H9 (cell line): ENCODE measurements around the gene AGTRAP. TPM values are rescaled to one million over a fixed set of nuclear protein-coding genes. Genes with fewer than 3 reads are reported as not detected.

Source experiments
- DNase-seq: peaks from one replicate; pipeline ENCODE4 v3.0.0-alpha.2; 2017
- H2AFZ ChIP-seq: one replicate; pipeline ENCODE4 v1.6.1; 2013; ENCODE audit warnings: mild to moderate bottlenecking, low read length, control low read depth, moderate library complexity
- H2AK5ac ChIP-seq: 2 replicates; pipeline ENCODE4 v1.6.1; 2013; ENCODE audit warnings: low read length, control low read depth, mixed read lengths; ENCODE audit not compliant: insufficient read length
- H2BK120ac ChIP-seq: one replicate; pipeline ENCODE4 v1.6.1; 2013; ENCODE audit warnings: low read depth, mild to moderate bottlenecking, low read length, control low read depth, inconsistent platforms; ENCODE audit not compliant: poor library complexity, severe bottlenecking
- H2BK12ac ChIP-seq: 2 replicates; pipeline ENCODE4 v1.6.1; 2013; ENCODE audit warnings: low read length, control low read depth, mixed read lengths, low read depth; ENCODE audit not compliant: insufficient read length
- H2BK15ac ChIP-seq: 2 replicates; pipeline ENCODE4 v1.6.1; 2013; ENCODE audit warnings: low read depth, low read length, control low read depth
- H2BK20ac ChIP-seq: one replicate; pipeline ENCODE4 v1.6.1; 2013; ENCODE audit warnings: low read depth, mild to moderate bottlenecking, low read length, control low read depth, inconsistent platforms; ENCODE audit not compliant: poor library complexity, severe bottlenecking
- H2BK5ac ChIP-seq: 2 replicates; pipeline ENCODE4 v1.6.1; 2013; ENCODE audit warnings: low read length, control low read depth, mixed read lengths; ENCODE audit not compliant: insufficient read length
- H3K14ac ChIP-seq: 2 replicates; pipeline ENCODE4 v1.6.1; 2013; ENCODE audit warnings: low read length, control low read depth; ENCODE audit not compliant: insufficient read depth
- H3K18ac ChIP-seq: 2 replicates; pipeline ENCODE4 v1.6.1; 2013; ENCODE audit warnings: low read depth, mild to moderate bottlenecking, mixed read lengths, low read length, control low read depth; ENCODE audit not compliant: insufficient read length
- H3K23ac ChIP-seq: 2 replicates; pipeline ENCODE4 v1.6.1; 2013; ENCODE audit warnings: low read length, control low read depth, mixed read lengths, low read depth; ENCODE audit not compliant: insufficient read length
- H3K23me2 ChIP-seq: 2 replicates; pipeline ENCODE4 v1.6.1; 2013; ENCODE audit warnings: low read depth, mild to moderate bottlenecking, mixed read lengths, low read length, control low read depth; ENCODE audit not compliant: insufficient read length, poor library complexity, severe bottlenecking
- H3K27ac ChIP-seq: 2 replicates; pipeline ENCODE4 v1.5.1; 2013; ENCODE audit warnings: low read length, control low read depth, mixed read lengths, low read depth; ENCODE audit not compliant: insufficient read length
- H3K27me3 ChIP-seq: 2 replicates; pipeline ENCODE4 v1.6.1; 2013; ENCODE audit warnings: low read length, control low read depth, inconsistent platforms; ENCODE audit not compliant: insufficient read depth
- H3K4ac ChIP-seq: 2 replicates; pipeline ENCODE4 v1.6.1; 2013; ENCODE audit warnings: low read depth, mild to moderate bottlenecking, control low read depth, inconsistent platforms, low read length, moderate library complexity
- H3K4me1 ChIP-seq: 2 replicates; pipeline ENCODE4 v1.6.1; 2013; ENCODE audit warnings: low read length, control low read depth, inconsistent platforms; ENCODE audit not compliant: insufficient read depth
- H3K4me2 ChIP-seq: 2 replicates; pipeline ENCODE4 v1.6.1; 2013; ENCODE audit warnings: low read length, control low read depth, mixed read lengths; ENCODE audit not compliant: insufficient read length, insufficient read depth
- H3K56ac ChIP-seq: 2 replicates; pipeline ENCODE4 v1.6.1; 2013; ENCODE audit warnings: low read depth, mild to moderate bottlenecking, mixed read lengths, low read length, control low read depth; ENCODE audit not compliant: insufficient read length
- H3K79me1 ChIP-seq: 2 replicates; pipeline ENCODE4 v1.6.1; 2013; ENCODE audit warnings: low read depth, mild to moderate bottlenecking, moderate library complexity, low read length, control low read depth, inconsistent platforms; ENCODE audit not compliant: insufficient read depth, poor library complexity, severe bottlenecking
- H3K79me2 ChIP-seq: 2 replicates; pipeline ENCODE4 v1.6.1; 2013; ENCODE audit warnings: low read length, control low read depth, inconsistent platforms; ENCODE audit not compliant: insufficient read depth
- H3K9ac ChIP-seq: 2 replicates; pipeline ENCODE4 v1.6.1; 2013; ENCODE audit warnings: low read length, control low read depth, mixed read lengths; ENCODE audit not compliant: insufficient read length; ENCODE audit errors: extremely low read depth
- H3K9me3 ChIP-seq: one replicate; pipeline ENCODE4 v1.6.1; 2013; ENCODE audit warnings: low read depth, low read length, inconsistent platforms; ENCODE audit not compliant: control insufficient read depth
- H3T11ph ChIP-seq: one replicate; pipeline ENCODE4 v1.6.1; 2013; ENCODE audit warnings: mild to moderate bottlenecking, low read length, control low read depth, inconsistent platforms
- H4K20me1 ChIP-seq: one replicate; pipeline ENCODE4 v1.6.1; 2013; ENCODE audit not compliant: control insufficient read depth, insufficient read length, insufficient read depth
- H4K5ac ChIP-seq: 2 replicates; pipeline ENCODE4 v1.6.1; 2013; ENCODE audit warnings: low read depth, mild to moderate bottlenecking, mixed read lengths, low read length, control low read depth; ENCODE audit not compliant: insufficient read length
- H4K8ac ChIP-seq: replicated peaks from 2 replicates; pipeline ENCODE4 v1.6.1; 2013; ENCODE audit warnings: low read length, control low read depth, mixed read lengths, low read depth; ENCODE audit not compliant: insufficient read length
- H4K91ac ChIP-seq: 2 replicates; pipeline ENCODE4 v1.6.1; 2013; ENCODE audit warnings: low read depth, mild to moderate bottlenecking, moderate library complexity, mixed read lengths, low read length, control low read depth; ENCODE audit not compliant: insufficient read length
- H3K27ac Mint-ChIP-seq, 3 experiments: 2 replicates in 2 of 3; 3 replicates in 1 of 3; pipeline ENCODE4 v1.8.0; 2020 to 2021; ENCODE audit warnings: mixed read lengths in 3 of 3, mild to moderate bottlenecking in 1 of 3, moderate library complexity in 1 of 3
- H3K27me3 Mint-ChIP-seq: 2 replicates; pipeline ENCODE4 v1.8.0; 2021; ENCODE audit warnings: low read depth, mild to moderate bottlenecking, moderate library complexity, mixed read lengths
- H3K36me3 Mint-ChIP-seq, 3 experiments: 2 replicates in 2 of 3; 3 replicates in 1 of 3; pipeline ENCODE4 v1.8.0; 2020 to 2021; ENCODE audit warnings: low read depth in 3 of 3, mixed read lengths in 3 of 3; ENCODE audit not compliant: insufficient read depth in 1 of 3
- H3K4me1 Mint-ChIP-seq, 2 experiments: 2 replicates each; pipeline ENCODE4 v1.8.0; 2020; ENCODE audit warnings: mixed read lengths in 2 of 2
- H3K4me3 Mint-ChIP-seq, 2 experiments: 2 replicates in 1 of 2; 3 replicates in 1 of 2; pipeline ENCODE4 v1.8.0; 2020 to 2021; ENCODE audit warnings: mild to moderate bottlenecking in 2 of 2, mixed read lengths in 2 of 2, moderate library complexity in 1 of 2
- H3K9me3 Mint-ChIP-seq, 2 experiments: 2 replicates in 1 of 2; 3 replicates in 1 of 2; pipeline ENCODE4 v1.8.0; 2020; ENCODE audit warnings: mild to moderate bottlenecking in 2 of 2, mixed read lengths in 2 of 2, moderate library complexity in 1 of 2
- WGBS: extraction: QIAGEN DNeasy Blood & Tissue Kit; methylation state at CpG from one replicate; pipeline ENCODE4 v1.1.7; 2013; ENCODE audit warnings: missing lambda C conversion rate, low lambda C conversion rate, mixed read lengths; ENCODE audit not compliant: insufficient read length; ENCODE audit errors: extremely low coverage; 5-methylcytosine and 5-hydroxymethylcytosine counted together
- total RNA-seq: library from RNA; stranded (reverse); gene quantifications from 2 replicates; pipeline ENCODE4 v1.2.1, GENCODE V29; 2021
- TF ChIP-seq, protein P1 (sequence below): fragments of 200-600 bp; sonication (generic); conservative IDR thresholded peaks from 3 replicates; pipeline ENCODE4 v1.8.0; 2021; ENCODE audit warnings: antibody characterized with exemption, mild to moderate bottlenecking

AGTRAP gene
- total RNA-seq, 1 experiment from 2014 or later, result 60.9 TPM

DNA sequence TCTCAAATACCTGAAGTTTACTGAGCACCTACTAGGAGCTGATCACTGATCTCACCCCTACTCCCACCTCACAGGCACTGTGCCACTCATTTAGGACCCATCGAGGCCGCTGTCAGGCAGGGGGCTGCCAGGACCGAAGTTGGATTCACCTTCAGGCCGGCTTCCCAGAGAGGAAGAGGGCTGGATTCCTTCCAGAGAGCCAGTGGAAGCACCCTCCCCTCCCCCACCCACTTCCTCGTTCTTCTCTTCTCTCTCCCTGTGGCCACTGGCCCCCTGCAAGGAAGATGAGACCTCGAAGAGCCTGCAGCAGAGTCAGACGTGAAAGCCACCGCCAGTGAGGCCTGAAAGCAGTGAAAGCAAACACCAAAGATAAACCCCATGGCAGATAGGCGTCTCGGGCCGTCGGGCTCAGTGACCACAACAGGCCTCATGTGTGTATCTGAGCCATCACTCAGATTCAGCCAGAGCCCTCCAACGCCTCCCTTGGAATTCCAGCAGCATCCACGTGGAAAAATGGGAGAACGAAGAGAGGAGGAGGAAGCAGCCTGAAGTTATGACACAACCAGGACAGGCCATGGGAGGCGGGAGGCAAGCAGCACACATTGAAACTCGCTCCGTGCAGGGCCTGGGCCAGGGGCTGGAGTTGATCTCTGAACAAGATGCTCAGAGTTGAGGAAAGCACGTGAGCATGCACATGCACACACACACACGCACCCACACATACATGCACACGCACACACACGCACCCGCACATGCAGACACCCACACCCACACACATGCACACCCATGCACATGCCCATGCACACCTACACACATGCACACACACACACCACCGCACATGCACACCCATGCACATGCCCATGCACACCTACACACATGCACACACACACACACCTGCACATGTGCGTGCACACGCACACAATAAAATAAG, 6.2 kb upstream of the AGTRAP start:
- Histone ChIP-seq H2BK20ac (no peak overlapping the region), H3T11ph (no peak overlapping the region), H3K9ac (no peak overlapping the region), H3K79me1 (no peaks in the 10 kb centered on the region), H4K20me1 (no peaks in the 10 kb centered on the region), H3K18ac (no peak overlapping the region), H3K9me3 (no peaks in the 10 kb centered on the region), H3K14ac (0 out of 2 replicates have a peak overlapping the region, but pooled peaks have one; percentile 3), H3K56ac (no peak overlapping the region), H3K4ac (no peak overlapping the region), H3K4me1 (peaks cover 8% of the 10 kb centered on the region), H4K8ac (no peak overlapping the region), H3K27me3 (no peaks in the 10 kb centered on the region), H4K5ac (no peak overlapping the region), H2BK120ac (no peak overlapping the region), H2AFZ (no peak overlapping the region), H2BK15ac (no peak overlapping the region), H3K23ac (no peak overlapping the region), H2BK5ac (no peak overlapping the region), H2BK12ac (no peak overlapping the region), H3K27ac (no peak overlapping the region), H4K91ac (no peak overlapping the region), H2AK5ac (no peak overlapping the region), H3K79me2 (no peaks in the 10 kb centered on the region), H3K4me2 (no peak overlapping the region), H3K23me2 (no peaks in the 10 kb centered on the region)
- Mint-ChIP-seq H3K4me3 (no peak overlapping the region), H3K27ac (peak overlapping the region; percentile 47 to 85 (median 76); a peak in 4 of 7 replicates), H3K36me3 (no peaks in the 10 kb centered on the region), H3K9me3 (no peaks in the 10 kb centered on the region; a peak in 1 of 5 replicates), H3K27me3 (no peaks in the 10 kb centered on the region; the same call in 1 of the 2 replicates), H3K4me1 (peaks cover 46 to 50% of the 10 kb centered on the region in 2 experiments)
- TF ChIP-seq, protein P1, sequence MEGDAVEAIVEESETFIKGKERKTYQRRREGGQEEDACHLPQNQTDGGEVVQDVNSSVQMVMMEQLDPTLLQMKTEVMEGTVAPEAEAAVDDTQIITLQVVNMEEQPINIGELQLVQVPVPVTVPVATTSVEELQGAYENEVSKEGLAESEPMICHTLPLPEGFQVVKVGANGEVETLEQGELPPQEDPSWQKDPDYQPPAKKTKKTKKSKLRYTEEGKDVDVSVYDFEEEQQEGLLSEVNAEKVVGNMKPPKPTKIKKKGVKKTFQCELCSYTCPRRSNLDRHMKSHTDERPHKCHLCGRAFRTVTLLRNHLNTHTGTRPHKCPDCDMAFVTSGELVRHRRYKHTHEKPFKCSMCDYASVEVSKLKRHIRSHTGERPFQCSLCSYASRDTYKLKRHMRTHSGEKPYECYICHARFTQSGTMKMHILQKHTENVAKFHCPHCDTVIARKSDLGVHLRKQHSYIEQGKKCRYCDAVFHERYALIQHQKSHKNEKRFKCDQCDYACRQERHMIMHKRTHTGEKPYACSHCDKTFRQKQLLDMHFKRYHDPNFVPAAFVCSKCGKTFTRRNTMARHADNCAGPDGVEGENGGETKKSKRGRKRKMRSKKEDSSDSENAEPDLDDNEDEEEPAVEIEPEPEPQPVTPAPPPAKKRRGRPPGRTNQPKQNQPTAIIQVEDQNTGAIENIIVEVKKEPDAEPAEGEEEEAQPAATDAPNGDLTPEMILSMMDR, result no peak
- WGBS, result no CpG with 5 or more reads among the region's 26 CpGs
- no peak for DNase-seq
